ENCODE results near the gene NKTR. TPM values are rescaled to one million over a fixed set of nuclear protein-coding genes. Genes with fewer than 3 reads are reported as not detected.

Gene NKTR
- total RNA-seq, 1 experiment from 2014 or later, result 79.8 TPM

DNA sequence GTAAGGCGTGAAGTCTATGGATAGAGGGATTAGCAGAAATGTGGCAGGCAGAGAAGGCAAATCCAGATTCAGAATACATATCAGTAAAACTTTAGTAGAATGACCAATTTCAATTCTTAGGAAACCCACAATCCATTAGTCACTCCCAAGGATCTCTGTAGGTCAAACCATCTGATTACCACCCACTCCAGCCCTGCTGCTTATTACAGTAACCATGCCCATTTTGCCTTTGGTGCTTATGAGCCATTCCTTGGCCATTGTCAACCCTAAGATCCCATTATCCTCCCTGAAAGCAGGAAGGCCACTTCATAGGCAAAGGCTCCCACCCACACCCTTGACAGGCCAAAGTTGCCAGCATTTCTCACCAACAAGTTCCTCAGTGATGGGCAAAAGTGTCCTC is 79.8 kb downstream of the NKTR start:
- Histone ChIP-seq H4K20me1 (ENCODE audit: control insufficient read depth, insufficient read depth, insufficient read length) (no peaks in the 10 kb centered on the region), H2BK20ac (ENCODE audit: low read depth, low read length, poor library complexity, severe bottlenecking) (no peak overlapping the region), H3K9me3 (ENCODE audit: control insufficient read depth, low read depth, low read length) (peaks cover 5% of the 10 kb centered on the region), H4K8ac (replicated peaks; ENCODE audit: insufficient read length, low read depth, low read length) (no peak overlapping the region), H2BK15ac (ENCODE audit: low read depth, low read length) (no peak overlapping the region), H3K27ac (ENCODE audit: insufficient read length, low read depth, low read length) (no peak overlapping the region), H3T11ph (ENCODE audit: low read length) (no peak overlapping the region), H4K5ac (ENCODE audit: insufficient read length, low read depth, low read length) (no peak overlapping the region), H3K4me1 (ENCODE audit: insufficient read depth, low read length) (no peaks in the 10 kb centered on the region), H2BK12ac (ENCODE audit: insufficient read length, low read depth, low read length) (no peak overlapping the region), H3K9ac (ENCODE audit: extremely low read depth, insufficient read length, low read length) (no peak overlapping the region), H3K4me2 (ENCODE audit: insufficient read depth, insufficient read length, low read length) (no peak overlapping the region), H2AK5ac (ENCODE audit: insufficient read length, low read length) (no peak overlapping the region), H2AFZ (ENCODE audit: low read length) (no peak overlapping the region), H3K23me2 (ENCODE audit: insufficient read length, low read depth, low read length, poor library complexity, severe bottlenecking) (no peaks in the 10 kb centered on the region), H3K79me1 (ENCODE audit: insufficient read depth, low read depth, low read length, poor library complexity, severe bottlenecking) (no peaks in the 10 kb centered on the region), H3K4ac (ENCODE audit: low read depth, low read length) (no peak overlapping the region), H3K56ac (ENCODE audit: insufficient read length, low read depth, low read length) (no peak overlapping the region), H3K18ac (ENCODE audit: insufficient read length, low read depth, low read length) (no peak overlapping the region), H3K23ac (ENCODE audit: insufficient read length, low read depth, low read length) (no peak overlapping the region), H4K91ac (ENCODE audit: insufficient read length, low read depth, low read length) (no peak overlapping the region), H2BK5ac (ENCODE audit: insufficient read length, low read length) (no peak overlapping the region), H3K14ac (ENCODE audit: insufficient read depth, low read length) (no peak overlapping the region), H3K79me2 (ENCODE audit: insufficient read depth, low read length) (no peaks in the 10 kb centered on the region), H2BK120ac (ENCODE audit: low read depth, low read length, poor library complexity, severe bottlenecking) (no peak overlapping the region), H3K27me3 (ENCODE audit: insufficient read depth, low read length) (no peaks in the 10 kb centered on the region)
- Mint-ChIP-seq H3K9me3 (peaks cover 6 to 8% of the 10 kb centered on the region in 2 experiments), H3K27ac (no peak overlapping the region), H3K4me3 (no peak overlapping the region), H3K27me3 (ENCODE audit: low read depth) (no peaks in the 10 kb centered on the region; the same call in 1 of the 2 replicates), H3K4me1 (peaks cover 11 to 12% of the 10 kb centered on the region in 2 experiments), H3K36me3 (ENCODE audit: insufficient read depth in 1 of 3, low read depth in 3 of 3) (peaks cover 0 to 9% (median 0%) of the 10 kb centered on the region in 3 experiments; a peak in 1 of 7 replicates)
- no peak for DNase-seq
- no peak for TF ChIP-seq CTCF (conservative IDR thresholded peaks at IDR 0.05)
- WGBS (ENCODE audit: extremely low coverage, insufficient read length, low lambda C conversion rate), result no CpG with 5 or more reads among the region's 1 CpG

All from H9 (cell line).